K562 (cell line): ENCODE data around the gene ANTKMT. TPM values are rescaled to one million over a fixed set of nuclear protein-coding genes. Genes with fewer than 3 reads are reported as not detected.

Source experiments
- CC2D1A ChIP-seq: fragments of 450-650 bp; IDR thresholded peaks from 2 replicates; pipeline ENCODE4 v1.6.1; 2017; ENCODE audit warnings: mild to moderate bottlenecking
- DMBX1 ChIP-seq: fragments of 250-450 bp; sonication (Bioruptor Pico); IDR thresholded peaks from 2 replicates; pipeline ENCODE4 v1.8.0; 2022; ENCODE audit warnings: inconsistent platforms, mild to moderate bottlenecking, moderate library complexity, borderline replicate concordance
- FOSL1 ChIP-seq: fragments of 200-800 bp; sonication (Bioruptor generic); conservative IDR thresholded peaks from 2 replicates; pipeline ENCODE4 v1.6.1; 2016; ENCODE audit warnings: missing genetic modification characterization, missing compliant biosample characterization
- FOXA3 ChIP-seq, 2 experiments: fragments of 450-650 bp in 1 of 2; sonication (generic) in 1 of 2; formaldehyde crosslinking; IDR thresholded peaks in 1 of 2; conservative IDR thresholded peaks in 1 of 2; 2 replicates each; pipeline versions ENCODE4 v1.4.0 to v1.8.0; 2020 to 2022; ENCODE audit warnings: mild to moderate bottlenecking in 2 of 2, missing genetic modification reagents in 1 of 2
- KDM5B ChIP-seq: fragments of 200-600 bp; sonication (generic); IDR thresholded peaks from 2 replicates; pipeline ENCODE4 v1.6.1; 2012; ENCODE audit warnings: low read depth, mild to moderate bottlenecking, moderate library complexity, low read length, control low read depth, inconsistent platforms; ENCODE audit not compliant: insufficient replicate concordance
- KLF1 ChIP-seq: fragments of 450-650 bp; IDR thresholded peaks from 2 replicates; pipeline ENCODE4 v1.6.1; 2016; ENCODE audit warnings: missing genetic modification characterization, missing compliant biosample characterization
- MYBL2 ChIP-seq, 2 experiments: fragments of 450-650 bp in 1 of 2; sonication (generic) in 1 of 2; formaldehyde crosslinking in 1 of 2; IDR thresholded peaks; 2 replicates each; pipeline versions ENCODE4 v1.6.1 to v1.8.1; 2017 to 2022; ENCODE audit warnings: borderline replicate concordance in 1 of 2, inconsistent platforms in 1 of 2, low read depth in 1 of 2, mild to moderate bottlenecking in 1 of 2, missing genetic modification reagents in 1 of 2, moderate library complexity in 1 of 2
- PCBP2 ChIP-seq: fragments of 200-400 bp; formaldehyde crosslinking; IDR thresholded peaks from 2 replicates; pipeline ENCODE4 v1.6.1; 2018; ENCODE audit warnings: low read length, low read depth, mild to moderate bottlenecking, moderate library complexity; ENCODE audit not compliant: poor library complexity, severe bottlenecking
- RBM14 ChIP-seq: fragments of 200-400 bp; formaldehyde crosslinking; IDR thresholded peaks from 2 replicates; pipeline ENCODE4 v1.6.1; 2018; ENCODE audit warnings: low read depth, mild to moderate bottlenecking, low read length, moderate library complexity, borderline replicate concordance; ENCODE audit not compliant: insufficient read depth
- RFX1 ChIP-seq: fragments of 450-650 bp; IDR thresholded peaks from 2 replicates; pipeline ENCODE4 v1.6.1; 2016; ENCODE audit warnings: mild to moderate bottlenecking, moderate library complexity
- SAP30 ChIP-seq: fragments of 200-600 bp; sonication (generic); IDR thresholded peaks from 2 replicates; pipeline ENCODE4 v1.6.1; 2012; ENCODE audit warnings: borderline replicate concordance, low read depth, mild to moderate bottlenecking, moderate library complexity, low read length, control low read depth, inconsistent platforms; ENCODE audit not compliant: insufficient read depth, poor library complexity, severe bottlenecking
- SMARCA4 ChIP-seq: fragments of 450-650 bp; IDR thresholded peaks from 2 replicates; pipeline ENCODE4 v1.6.1; 2016
- TAF15 ChIP-seq: fragments of 200-400 bp; formaldehyde crosslinking; IDR thresholded peaks from 2 replicates; pipeline ENCODE4 v1.6.1; 2017; ENCODE audit warnings: mild to moderate bottlenecking, low read depth, low read length, moderate library complexity
- TSC22D4 ChIP-seq: fragments of 450-650 bp; IDR thresholded peaks from 2 replicates; pipeline ENCODE4 v1.6.1; 2016; ENCODE audit warnings: missing genetic modification characterization, missing biosample characterization, control low read depth
- ZNF551 ChIP-seq: fragments of 250-450 bp; sonication (Bioruptor Pico); IDR thresholded peaks from 2 replicates; pipeline ENCODE4 v1.5.0; 2021; ENCODE audit warnings: mild to moderate bottlenecking, moderate library complexity
- ZNF589 ChIP-seq: fragments of 200-800 bp; sonication (Bioruptor generic); IDR thresholded peaks from 2 replicates; pipeline ENCODE4 v1.6.1; 2016; ENCODE audit warnings: low read depth, missing genetic modification characterization, missing compliant biosample characterization
- polyA plus RNA-seq, 8 experiments: library from polyadenylated mRNA; depleted of rRNA in 4 of 8; stranded (reverse) in 5 of 8; unstranded in 3 of 8; fragments of >200 nt; fragmentation: Nextera tagmentation in 2 of 8; fragmentation: Illumina TruSeq in 1 of 8; extraction: Ambion mirVana in 2 of 8; extraction: Trizol in 1 of 8; gene quantifications; 2 replicates each; pipeline versions ENCODE4 v1.2.1 to v1.2.3, GENCODE V29; 2011 to 2014; ENCODE audit warnings: inconsistent platforms in 1 of 8, missing spikeins in 1 of 8
- total RNA-seq, 7 experiments: library from RNA; depleted of rRNA in 6 of 7; stranded (reverse); fragments of >200 nt in 6 of 7; fragmentation: Illumina TruSeq in 2 of 7; extraction: Trizol in 2 of 7; gene quantifications; 2 replicates each; pipeline versions ENCODE4 v1.2.1 to v1.2.3, GENCODE V29; 2011 to 2021; ENCODE audit warnings: low replicate concordance in 1 of 7
- TF ChIP-seq, protein P1 (sequence below): conservative IDR thresholded peaks from 2 replicates; pipeline ENCODE4 v1.6.1; 2011; ENCODE audit warnings: low read depth, mild to moderate bottlenecking, low read length; ENCODE audit not compliant: control insufficient read depth
- TF ChIP-seq, protein P2 (sequence below): fragments of 450-650 bp; IDR thresholded peaks from 2 replicates; pipeline ENCODE4 v1.6.1; 2018; ENCODE audit not compliant: partially characterized antibody
- TF ChIP-seq, protein P3 (sequence below), 3 experiments: fragments of 200-800 bp in 1 of 3; sonication (Bioruptor generic) in 1 of 3; sonication (generic) in 1 of 3; formaldehyde crosslinking in 1 of 3; IDR thresholded peaks; 2 replicates each; pipeline versions ENCODE4 v1.6.1 to v1.8.0; 2016 to 2022; ENCODE audit warnings: mild to moderate bottlenecking in 2 of 3, missing compliant biosample characterization in 2 of 3, missing genetic modification characterization in 2 of 3, missing genetic modification reagents in 1 of 3

Gene ANTKMT
- total and polyA plus RNA-seq, 9 of the 15 experiments (the other 6 are each of a cell fraction or from before 2014, with no cell fraction given), result 0.58 to 217 (median 19.1) TPM

DNA sequence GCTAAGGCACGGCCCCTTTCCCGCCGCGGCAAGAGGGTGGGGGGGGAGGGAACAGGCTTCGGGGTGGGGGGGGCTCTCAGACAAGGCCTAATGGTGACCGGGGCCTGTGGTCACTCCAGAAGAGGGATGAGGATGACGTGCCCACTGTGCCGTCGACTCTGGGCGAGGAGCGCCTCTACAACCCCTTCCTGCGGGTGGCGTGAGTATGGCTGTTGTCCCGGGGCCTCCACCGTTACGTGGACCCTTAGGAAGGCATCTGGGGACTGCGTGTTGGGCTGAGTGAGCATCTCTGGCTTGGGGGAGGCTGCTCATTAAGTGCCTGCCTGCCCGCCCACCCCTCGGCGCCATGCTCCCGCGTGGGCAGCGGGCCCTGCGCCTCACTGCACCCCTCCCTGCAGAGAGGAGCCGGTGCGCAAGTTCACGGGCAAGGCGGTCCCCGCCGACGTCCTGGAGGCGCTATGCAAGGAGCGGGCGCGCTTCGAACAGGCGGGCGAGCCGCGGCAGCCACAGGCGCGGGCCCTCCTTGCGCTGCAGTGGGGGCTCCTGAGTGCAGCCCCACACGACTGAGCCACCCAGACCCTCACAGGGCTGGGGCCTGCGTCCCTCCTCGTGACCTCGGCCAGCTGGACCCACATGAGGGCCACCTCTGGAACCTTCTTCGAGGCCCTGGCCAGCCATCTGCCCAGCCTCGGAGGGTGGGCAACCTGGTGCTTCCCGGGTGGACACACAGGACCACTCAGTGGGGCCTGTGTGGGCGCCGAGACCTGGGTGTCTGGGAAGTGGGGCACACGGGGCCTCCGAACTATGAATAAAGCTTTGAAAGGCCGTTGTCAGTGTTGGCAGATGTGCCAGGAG lies 8.2 kb downstream of the ANTKMT start (continued):
- TF ChIP-seq, protein P1, sequence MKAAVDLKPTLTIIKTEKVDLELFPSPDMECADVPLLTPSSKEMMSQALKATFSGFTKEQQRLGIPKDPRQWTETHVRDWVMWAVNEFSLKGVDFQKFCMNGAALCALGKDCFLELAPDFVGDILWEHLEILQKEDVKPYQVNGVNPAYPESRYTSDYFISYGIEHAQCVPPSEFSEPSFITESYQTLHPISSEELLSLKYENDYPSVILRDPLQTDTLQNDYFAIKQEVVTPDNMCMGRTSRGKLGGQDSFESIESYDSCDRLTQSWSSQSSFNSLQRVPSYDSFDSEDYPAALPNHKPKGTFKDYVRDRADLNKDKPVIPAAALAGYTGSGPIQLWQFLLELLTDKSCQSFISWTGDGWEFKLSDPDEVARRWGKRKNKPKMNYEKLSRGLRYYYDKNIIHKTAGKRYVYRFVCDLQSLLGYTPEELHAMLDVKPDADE, result peak; percentile 14; the same call in 1 of the 2 replicates
- no peak for TF ChIP-seq MYBL2 (IDR thresholded peaks at IDR 0.05; ENCODE audit: low read depth)
- no peak for TF ChIP-seq MYBL2 (CRISPR knock-in tag; IDR thresholded peaks at IDR 0.05; ENCODE audit: borderline replicate concordance)
- TF ChIP-seq, protein P2, sequence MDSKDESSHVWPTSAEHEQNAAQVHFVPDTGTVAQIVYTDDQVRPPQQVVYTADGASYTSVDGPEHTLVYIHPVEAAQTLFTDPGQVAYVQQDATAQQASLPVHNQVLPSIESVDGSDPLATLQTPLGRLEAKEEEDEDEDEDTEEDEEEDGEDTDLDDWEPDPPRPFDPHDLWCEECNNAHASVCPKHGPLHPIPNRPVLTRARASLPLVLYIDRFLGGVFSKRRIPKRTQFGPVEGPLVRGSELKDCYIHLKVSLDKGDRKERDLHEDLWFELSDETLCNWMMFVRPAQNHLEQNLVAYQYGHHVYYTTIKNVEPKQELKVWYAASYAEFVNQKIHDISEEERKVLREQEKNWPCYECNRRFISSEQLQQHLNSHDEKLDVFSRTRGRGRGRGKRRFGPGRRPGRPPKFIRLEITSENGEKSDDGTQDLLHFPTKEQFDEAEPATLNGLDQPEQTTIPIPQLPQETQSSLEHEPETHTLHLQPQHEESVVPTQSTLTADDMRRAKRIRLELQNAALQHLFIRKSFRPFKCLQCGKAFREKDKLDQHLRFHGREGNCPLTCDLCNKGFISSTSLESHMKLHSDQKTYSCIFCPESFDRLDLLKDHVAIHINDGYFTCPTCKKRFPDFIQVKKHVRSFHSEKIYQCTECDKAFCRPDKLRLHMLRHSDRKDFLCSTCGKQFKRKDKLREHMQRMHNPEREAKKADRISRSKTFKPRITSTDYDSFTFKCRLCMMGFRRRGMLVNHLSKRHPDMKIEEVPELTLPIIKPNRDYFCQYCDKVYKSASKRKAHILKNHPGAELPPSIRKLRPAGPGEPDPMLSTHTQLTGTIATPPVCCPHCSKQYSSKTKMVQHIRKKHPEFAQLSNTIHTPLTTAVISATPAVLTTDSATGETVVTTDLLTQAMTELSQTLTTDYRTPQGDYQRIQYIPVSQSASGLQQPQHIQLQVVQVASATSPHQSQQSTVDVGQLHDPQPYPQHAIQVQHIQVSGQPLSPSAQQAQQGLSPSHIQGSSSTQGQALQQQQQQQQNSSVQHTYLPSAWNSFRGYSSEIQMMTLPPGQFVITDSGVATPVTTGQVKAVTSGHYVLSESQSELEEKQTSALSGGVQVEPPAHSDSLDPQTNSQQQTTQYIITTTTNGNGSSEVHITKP, result no peak
- no peak for TF ChIP-seq ZNF589 (CRISPR knock-in tag)
- TF ChIP-seq DMBX1 (CRISPR knock-in tag), result no peak
- TF ChIP-seq KDM5B, result peak; percentile 14
- TF ChIP-seq FOSL1 (tag), result no peak
- no peak for TF ChIP-seq KLF1 (tag)
- no peak for TF ChIP-seq ZNF551
- TF ChIP-seq SMARCA4, result no peak
- TF ChIP-seq TSC22D4 (tag), result no peak
- TF ChIP-seq, protein P3, sequence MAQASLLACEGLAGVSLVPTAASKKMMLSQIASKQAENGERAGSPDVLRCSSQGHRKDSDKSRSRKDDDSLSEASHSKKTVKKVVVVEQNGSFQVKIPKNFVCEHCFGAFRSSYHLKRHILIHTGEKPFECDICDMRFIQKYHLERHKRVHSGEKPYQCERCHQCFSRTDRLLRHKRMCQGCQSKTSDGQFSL (CRISPR knock-in tag; IDR thresholded peaks at IDR 0.05), result peak; percentile 82; the same call in 1 of the 2 replicates
- TF ChIP-seq, protein P3 (tag; IDR thresholded peaks at IDR 0.05), result peak in 1 of 2 experiments; percentile 82; a peak in 2 of 4 replicates
- no peak for TF ChIP-seq TAF15
- no peak for TF ChIP-seq FOXA3 (CRISPR knock-in tag; conservative IDR thresholded peaks at IDR 0.05 in 1 of 2, IDR thresholded peaks at IDR 0.05 in 1 of 2)
- TF ChIP-seq RBM14, result 0 out of 2 replicates have a peak, but pooled peaks have one; percentile 31
- TF ChIP-seq CC2D1A, result no peak
- TF ChIP-seq PCBP2, result no peak
- TF ChIP-seq RFX1, result no peak
- no peak for TF ChIP-seq SAP30
